Activated T-cell treated with anti-CD3 and anti-CD28 coated beads, Interleukin-2, amount 50 U/mL, for 1 hour (primary cell): ENCODE results near the gene TSPAN11.

ENCODE experiments used
- DNase-seq: peaks from one replicate; pipeline ENCODE4 v3.0.0-alpha.2; 2020

TSPAN11 gene

GRCh38 chr12:30982413-30982812 lies 55.9 kb downstream of the TSPAN11 start:
- no peak for DNase-seq

- peak; percentile 18 for DNase-seq
These were observed 59.4 kb downstream of the TSPAN11 start for GRCh38 chr12:30985814-30986452.

GRCh38 chr12:30988086-30988485 lies 61.5 kb downstream of the TSPAN11 start:
- DNase-seq: no peak

DNA sequence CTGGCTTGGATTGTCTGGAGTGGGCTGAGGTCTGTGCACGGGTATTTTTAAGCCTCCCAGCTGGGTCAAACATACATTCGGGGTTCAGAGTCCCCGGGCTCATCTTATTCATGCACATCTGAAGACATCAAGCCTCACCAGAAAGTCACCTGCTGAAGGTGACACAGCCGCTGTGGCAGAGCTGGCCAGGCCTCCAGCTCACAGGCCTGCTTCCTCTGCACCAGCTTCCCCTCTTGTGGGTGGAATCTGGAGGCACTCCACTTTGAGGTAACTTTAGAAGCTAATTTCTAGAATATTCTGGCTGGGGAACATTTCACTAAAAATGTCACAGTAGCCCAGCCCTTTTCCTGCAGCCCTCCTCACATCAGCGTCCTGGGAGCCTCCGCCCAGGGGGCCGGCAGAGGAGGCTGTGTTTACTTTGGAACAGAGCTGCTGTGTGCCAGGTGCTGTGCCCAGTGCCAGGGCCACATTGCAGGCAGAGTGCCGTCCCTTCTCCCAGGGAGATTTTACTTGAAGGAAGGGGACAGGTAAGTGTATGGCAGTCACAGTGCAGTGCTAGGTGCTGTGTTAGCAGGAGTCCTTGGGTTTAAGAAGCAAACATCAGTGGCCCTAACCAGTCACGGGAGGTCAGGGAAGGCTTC lies 62.2 kb downstream of the TSPAN11 start:
- no peak for DNase-seq

- no peak for DNase-seq
These were observed 63.2 kb downstream of the TSPAN11 start for GRCh38 chr12:30989754-30990153.

- DNase-seq: no peak
These were observed 63.8 kb downstream of the TSPAN11 start for GRCh38 chr12:30990316-30990715.

DNA sequence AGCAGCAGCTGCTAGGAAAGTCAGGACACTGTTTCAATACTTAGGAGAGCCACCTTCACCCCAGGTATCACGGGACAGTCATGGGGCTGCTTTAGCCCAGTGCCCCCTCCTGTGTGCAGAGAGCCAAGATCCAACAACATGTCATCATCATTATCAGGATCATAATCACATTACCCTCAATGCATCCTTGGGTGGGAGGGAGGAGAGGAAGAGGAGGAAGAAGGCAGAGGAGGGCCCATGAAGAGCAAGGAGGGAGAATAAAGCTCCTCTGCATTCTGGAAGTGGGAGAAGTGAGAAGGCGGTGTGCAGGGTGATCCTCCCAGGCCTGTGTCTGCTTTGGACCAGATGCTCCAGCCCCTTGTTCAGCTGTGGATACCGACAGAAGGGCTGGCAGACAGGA lies 64.2 kb downstream of the TSPAN11 start:
- DNase-seq: no peak

- no peak for DNase-seq
These were observed 64.9 kb downstream of the TSPAN11 start for GRCh38 chr12:30991466-30991865.

DNA sequence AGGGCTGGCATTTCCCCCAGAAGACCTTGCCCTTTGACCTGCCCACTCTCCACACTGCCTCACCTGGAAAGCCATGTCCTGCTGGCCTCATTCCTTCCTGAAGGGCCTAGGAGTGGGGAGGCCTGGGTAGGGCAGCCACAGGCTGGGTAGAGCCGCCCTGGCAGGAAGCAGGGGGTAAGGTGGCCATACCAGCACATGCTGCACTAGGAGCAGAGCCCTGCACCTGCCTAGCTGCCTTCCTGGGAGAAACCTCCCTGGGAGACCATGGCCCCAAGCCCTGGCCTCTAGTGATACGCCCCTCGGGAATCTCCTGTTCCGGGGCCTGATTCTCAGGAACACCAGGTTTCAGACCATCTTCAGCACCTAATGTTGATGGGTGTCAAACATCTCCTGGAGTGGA lies 65.8 kb downstream of the TSPAN11 start:
- no peak for DNase-seq

- DNase-seq: no peak
These were observed 67.2 kb downstream of the TSPAN11 start for GRCh38 chr12:30993766-30994165.

- DNase-seq: no peak
These were observed 67.7 kb downstream of the TSPAN11 start for GRCh38 chr12:30994274-30994673.

DNA sequence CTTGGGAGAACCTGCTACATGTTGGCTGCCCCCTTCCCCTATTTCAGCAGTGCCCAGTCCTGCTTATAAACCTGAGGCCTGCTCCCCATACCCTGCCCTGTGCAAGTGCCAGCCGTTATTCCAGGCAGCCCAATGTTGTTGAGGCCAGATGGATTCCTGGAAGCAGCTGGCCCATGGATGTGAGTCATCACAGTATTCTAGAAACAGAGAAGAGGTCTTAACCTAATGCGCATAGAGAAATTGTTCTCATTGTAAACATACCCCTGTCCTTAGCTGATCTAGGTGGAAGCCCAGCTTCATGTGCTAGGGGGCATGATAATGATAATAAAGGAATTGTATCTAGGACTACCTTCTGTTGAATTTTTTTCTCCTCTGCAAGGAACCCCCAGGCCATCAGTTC lies 69.7 kb downstream of the TSPAN11 start:
- no peak for DNase-seq

GRCh38 chr12:30996752-30997151 lies 70.2 kb downstream of the TSPAN11 start:
- DNase-seq: no peak

GRCh38 chr12:30997685-30998440 lies 71.3 kb downstream of the TSPAN11 start:
- no peak for DNase-seq

- DNase-seq: no peak
These were observed 72.5 kb downstream of the TSPAN11 start for GRCh38 chr12:30999011-30999410.

GRCh38 chr12:30999723-31000122 lies 73.2 kb downstream of the TSPAN11 start:
- no peak for DNase-seq

- no peak for DNase-seq
These were observed 74.2 kb downstream of the TSPAN11 start for GRCh38 chr12:31000751-31001150.

GRCh38 chr12:31001581-31002360 lies 75.2 kb downstream of the TSPAN11 start:
- no peak for DNase-seq

DNA sequence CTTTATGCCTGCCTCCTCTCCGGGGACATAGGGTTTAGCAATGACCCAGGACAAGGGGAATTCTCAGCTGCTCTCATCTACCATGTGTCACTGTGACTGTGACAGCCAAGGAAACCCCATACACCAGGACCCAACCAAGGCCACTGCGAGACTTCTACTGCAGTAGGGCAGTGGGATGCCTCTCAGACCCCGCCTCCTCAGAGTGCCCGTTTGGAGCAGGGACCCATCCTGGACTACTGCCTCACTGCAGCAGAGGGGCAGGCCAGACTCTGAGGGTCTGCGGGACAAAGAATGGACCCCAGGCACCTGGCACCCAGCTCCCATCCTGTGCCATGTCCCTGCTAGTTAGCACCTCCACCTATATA lies 75.8 kb downstream of the TSPAN11 start:
- no peak for DNase-seq

- DNase-seq: no peak
These were observed 76.5 kb downstream of the TSPAN11 start for GRCh38 chr12:31002999-31003398.

DNA sequence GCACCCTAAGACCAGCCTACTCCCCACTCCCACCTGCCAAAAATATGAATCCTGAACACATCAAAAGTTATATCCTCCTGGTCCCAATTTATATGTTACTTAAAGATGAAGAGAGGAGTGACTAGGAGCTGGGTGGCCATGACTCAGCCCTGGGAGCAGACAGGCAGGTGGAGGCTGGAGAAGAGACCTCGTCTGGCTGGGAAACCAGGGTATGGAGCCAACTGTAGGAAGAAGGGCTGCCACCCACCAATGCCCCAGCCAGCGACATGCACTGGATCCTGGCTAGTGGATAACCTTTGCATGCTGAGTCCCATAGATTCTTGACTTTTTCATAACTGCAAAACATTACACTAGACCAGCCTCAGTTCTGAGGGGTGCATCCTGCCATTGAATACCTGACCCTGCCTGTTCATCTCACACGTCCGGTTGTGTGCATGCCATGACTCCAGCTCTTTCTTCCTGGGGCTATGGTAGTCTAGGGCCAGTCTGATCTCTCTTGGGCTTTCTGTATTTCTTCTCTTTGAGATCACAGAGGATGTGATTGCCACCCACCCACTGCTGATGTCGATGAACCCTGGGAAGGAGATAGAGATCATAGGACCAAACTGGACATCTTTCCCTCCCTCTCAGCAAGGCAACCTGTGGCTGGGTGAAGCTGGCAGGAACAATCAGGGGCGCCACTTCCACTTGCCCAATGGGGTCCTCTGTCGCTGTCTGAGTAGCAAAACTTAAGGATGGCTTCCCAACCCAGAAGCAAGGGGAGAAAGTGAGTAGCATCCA lies 77.5 kb downstream of the TSPAN11 start:
- no peak for DNase-seq

- no peak for DNase-seq
These were observed 78.1 kb downstream of the TSPAN11 start for GRCh38 chr12:31004666-31005065.
